K562 (cell line): Measurements from ENCODE around the gene INPP5E.

Experiments used
- ATF3 ChIP-seq, 2 experiments: fragments of 450-650 bp in 1 of 2; sonication (generic) in 1 of 2; formaldehyde crosslinking in 1 of 2; IDR thresholded peaks in 1 of 2; conservative IDR thresholded peaks in 1 of 2; 2 replicates each; pipeline versions ENCODE4 v1.6.1 to v1.8.1; 2016 to 2023; ENCODE audit warnings: mild to moderate bottlenecking in 2 of 2, moderate library complexity in 2 of 2, inconsistent platforms in 1 of 2, missing genetic modification reagents in 1 of 2
- BHLHE40 ChIP-seq: IDR thresholded peaks from 2 replicates; pipeline ENCODE4 v1.6.1; 2011; ENCODE audit warnings: low read length, improper control_type of control experiment
- BRF2 ChIP-seq: IDR thresholded peaks from 3 replicates; pipeline ENCODE4 v1.6.1; 2011; ENCODE audit warnings: borderline replicate concordance, mild to moderate bottlenecking; ENCODE audit not compliant: insufficient read length, insufficient read depth
- CTCF ChIP-seq, 3 experiments: IDR thresholded peaks in 2 of 3; conservative IDR thresholded peaks in 1 of 3; 2 replicates each; pipeline ENCODE4 v1.5.1; 2011 to 2012; ENCODE audit warnings: low read length in 3 of 3, mild to moderate bottlenecking in 3 of 3, control low read depth in 2 of 3, improper control_type of control experiment in 1 of 3, inconsistent platforms in 1 of 3, low read depth in 1 of 3, mixed read lengths in 1 of 3, moderate library complexity in 1 of 3; ENCODE audit not compliant: insufficient read depth in 2 of 3
- ELK1 ChIP-seq: sonication (generic); formaldehyde crosslinking; IDR thresholded peaks from 2 replicates; pipeline ENCODE4 v1.8.1; 2022; ENCODE audit warnings: missing genetic modification reagents
- ETV6 ChIP-seq, 3 experiments: fragments of 150-350 bp in 1 of 3; sonication (generic) in 1 of 3; formaldehyde crosslinking in 1 of 3; IDR thresholded peaks; 2 replicates each; pipeline versions ENCODE4 v1.6.1 to v1.8.0; 2014 to 2022; ENCODE audit warnings: borderline replicate concordance in 2 of 3, low read depth in 2 of 3, antibody characterized with exemption in 1 of 3, low read length in 1 of 3, mild to moderate bottlenecking in 1 of 3, missing genetic modification reagents in 1 of 3
- GABPB1 ChIP-seq: sonication (generic); formaldehyde crosslinking; IDR thresholded peaks from 2 replicates; pipeline ENCODE4 v1.8.0; 2022; ENCODE audit warnings: mild to moderate bottlenecking, missing genetic modification reagents
- MXI1 ChIP-seq: IDR thresholded peaks from 2 replicates; pipeline ENCODE4 v1.6.1; 2011; ENCODE audit warnings: low read depth, mild to moderate bottlenecking, improper control_type of control experiment, low read length
- NCOA1 ChIP-seq: fragments of 450-650 bp; IDR thresholded peaks from 2 replicates; pipeline ENCODE4 v1.6.1; 2016; ENCODE audit warnings: low read depth
- RBM15 ChIP-seq: fragments of 200-400 bp; formaldehyde crosslinking; IDR thresholded peaks from 2 replicates; pipeline ENCODE4 v1.6.1; 2018; ENCODE audit warnings: mild to moderate bottlenecking, low read length, moderate library complexity; ENCODE audit not compliant: insufficient read depth

- TF ChIP-seq CTCF (IDR thresholded peaks at IDR 0.05 in 2 of 3, conservative IDR thresholded peaks at IDR 0.05 in 1 of 3; ENCODE audit: insufficient read depth in 2 of 3, low read depth in 1 of 3, low read length in 3 of 3) (no peak), ELK1 (CRISPR knock-in tag) (no peak), ATF3 (IDR thresholded peaks at IDR 0.05) (no peak), ATF3 (CRISPR knock-in tag; conservative IDR thresholded peaks at IDR 0.05) (no peak), NCOA1 (no peak), BHLHE40 (no peak), GABPB1 (CRISPR knock-in tag) (no peak), BRF2 (no peak), MXI1 (no peak), RBM15 (no peak), ETV6 (IDR thresholded peaks at IDR 0.05; ENCODE audit: borderline replicate concordance in 1 of 2, low read depth in 2 of 2, low read length in 1 of 2) (no peak), ETV6 (CRISPR knock-in tag; IDR thresholded peaks at IDR 0.05; ENCODE audit: borderline replicate concordance) (no peak)
These were observed 32.3 kb upstream of the INPP5E start for GRCh38 chr9:136471802-136472487.
